Measurements from ENCODE around the gene ANGPTL2. TPM values are rescaled to one million over a fixed set of nuclear protein-coding genes. Genes with fewer than 3 reads are reported as not detected.

ANGPTL2 gene
- total RNA-seq, 4 donors from 2014 or later, result 9.1 to 48.3 (median 12.1) TPM

- no peak for DNase-seq
- peak overlapping the region; percentile 11 to 80 (median 56) for H3K27ac ChIP-seq
- H3K9me3 ChIP-seq, result no peaks in the 10 kb centered on the region
- ATAC-seq, result no peak
- intact Hi-C loops (cut with DNase I; ENCODE audit: low total_unique reads), result no loop called here
- H3K36me3 ChIP-seq, result no peaks in the 10 kb centered on the region
- H3K27me3 ChIP-seq, result no peaks in the 10 kb centered on the region
- no peak overlapping the region for H3K4me3 ChIP-seq
- in situ Hi-C loops (cut with MboI; ENCODE audit: low sequenced_read_pairs in 4 of 4), result no loop called here
- H3K4me1 ChIP-seq, result peaks cover 58 to 82% of the 10 kb centered on the region in 2 donors
- no peak for TF ChIP-seq CTCF (IDR thresholded peaks at IDR 0.05 in 4 of 5, conservative IDR thresholded peaks at IDR 0.05 in 1 of 5)
- TF ChIP-seq POLR2A (IDR thresholded peaks at IDR 0.05), result no peak
Measured at GRCh38 chr9:127053057-127053821, 69.2 kb downstream of the ANGPTL2 start.

- DNase-seq (no peak), ATAC-seq (no peak)
- in situ Hi-C loops (cut with MboI; ENCODE audit: low sequenced_read_pairs in 4 of 4) (no loop called here), intact Hi-C loops (cut with DNase I; ENCODE audit: low total_unique reads) (no loop called here)
- Histone ChIP-seq H3K36me3 (no peaks in the 10 kb centered on the region), H3K4me1 (peaks cover 46 to 73% of the 10 kb centered on the region in 2 donors), H3K9me3 (no peaks in the 10 kb centered on the region), H3K4me3 (no peak overlapping the region), H3K27me3 (no peaks in the 10 kb centered on the region), H3K27ac (no peak overlapping the region)
- TF ChIP-seq POLR2A (IDR thresholded peaks at IDR 0.05) (no peak), CTCF (IDR thresholded peaks at IDR 0.05 in 4 of 5, conservative IDR thresholded peaks at IDR 0.05 in 1 of 5) (no peak)
Measured at GRCh38 chr9:127051881-127052595, 70.4 kb downstream of the ANGPTL2 start.

GRCh38 chr9:127050591-127051001 is 71.8 kb downstream of the ANGPTL2 start:
- no peak for ATAC-seq
- Histone ChIP-seq H3K4me3 (no peak overlapping the region), H3K4me1 (peaks cover 31 to 58% of the 10 kb centered on the region in 2 donors), H3K36me3 (no peaks in the 10 kb centered on the region), H3K9me3 (no peaks in the 10 kb centered on the region), H3K27me3 (no peaks in the 10 kb centered on the region), H3K27ac (no peak overlapping the region)
- no peak for DNase-seq
- in situ Hi-C loops (cut with MboI; ENCODE audit: low sequenced_read_pairs in 4 of 4) (no loop called here), intact Hi-C loops (cut with DNase I; ENCODE audit: low total_unique reads) (no loop called here)
- TF ChIP-seq POLR2A (IDR thresholded peaks at IDR 0.05) (no peak), CTCF (IDR thresholded peaks at IDR 0.05 in 4 of 5, conservative IDR thresholded peaks at IDR 0.05 in 1 of 5) (no peak)

- Histone ChIP-seq H3K4me3 (no peak overlapping the region), H3K9me3 (no peaks in the 10 kb centered on the region), H3K27me3 (no peaks in the 10 kb centered on the region), H3K4me1 (peaks cover 27 to 54% of the 10 kb centered on the region in 2 donors), H3K27ac (peak overlapping the region in 1 of 4 donors; percentile 35), H3K36me3 (no peaks in the 10 kb centered on the region)
- in situ Hi-C loops (cut with MboI; ENCODE audit: low sequenced_read_pairs in 4 of 4) (no loop called here), intact Hi-C loops (cut with DNase I; ENCODE audit: low total_unique reads) (no loop called here)
- ATAC-seq (no peak), DNase-seq (no peak)
- TF ChIP-seq POLR2A (IDR thresholded peaks at IDR 0.05) (no peak), CTCF (IDR thresholded peaks at IDR 0.05 in 4 of 5, conservative IDR thresholded peaks at IDR 0.05 in 1 of 5) (no peak)
Measured at GRCh38 chr9:127050152-127050551, 72.3 kb downstream of the ANGPTL2 start.

Measured in gastrocnemius medialis (tissue), 4 donors.